Hindlimb muscle (tissue), 1 donor: ENCODE measurements around the gene GOLPH3L. TPM values are rescaled to one million over a fixed set of nuclear protein-coding genes. Genes with fewer than 3 reads are reported as not detected.
"Not testable (repeated sequence)": the region's sequence is repeated elsewhere in the genome, so short reads cannot be mapped to it uniquely, and the experiment has no call there.

ENCODE experiments used
- DNase-seq: peaks from one replicate; pipeline ENCODE4 v3.0.0-alpha.2; 2013
- polyA plus RNA-seq: library from polyadenylated mRNA; unstranded; fragments of 120-200 nt; gene quantifications from one replicate; pipeline ENCODE4 v1.2.1, GENCODE V29; 2013; ENCODE audit not compliant: insufficient read length

The GOLPH3L gene
- polyA plus RNA-seq, 1 donor = 19.7 TPM

GRCh38 chr1:150615346-150616201 is 81.4 kb downstream of the GOLPH3L start:
- no peak for DNase-seq

GRCh38 chr1:150613061-150613920 is 83.7 kb downstream of the GOLPH3L start:
- DNase-seq = peak; percentile 48

- no peak for DNase-seq
Observed at GRCh38 chr1:150612014-150612345, 85.0 kb downstream of the GOLPH3L start.

- DNase-seq = no peak
Observed at GRCh38 chr1:150610576-150610975, 86.4 kb downstream of the GOLPH3L start.

- DNase-seq = peak; percentile 58
Observed at GRCh38 chr1:150609732-150610131, 87.2 kb downstream of the GOLPH3L start.

- DNase-seq = no peak
Observed at GRCh38 chr1:150606463-150607142, 90.4 kb downstream of the GOLPH3L start.

- DNase-seq = not testable (repeated sequence)
Observed at GRCh38 chr1:150605451-150605731, 91.6 kb downstream of the GOLPH3L start.

- no peak for DNase-seq
Observed at GRCh38 chr1:150604226-150604588, 92.7 kb downstream of the GOLPH3L start.

GRCh38 chr1:150603711-150604110 is 93.2 kb downstream of the GOLPH3L start:
- DNase-seq = no peak

- DNase-seq = not testable (repeated sequence)
Observed at GRCh38 chr1:150602372-150602771, 94.6 kb downstream of the GOLPH3L start.

- no peak for DNase-seq
Observed at GRCh38 chr1:150601540-150601939, 95.4 kb downstream of the GOLPH3L start.

GRCh38 chr1:150598346-150598745 is 98.6 kb downstream of the GOLPH3L start:
- not testable (repeated sequence) for DNase-seq

GRCh38 chr1:150596976-150597375 is 100.0 kb downstream of the GOLPH3L start:
- DNase-seq = no peak

Other genes with a start within 250 kb of the GOLPH3L start
- 27.9 TPM for gene TARS2, start 209.7 kb downstream of the GOLPH3L start, polyA plus RNA-seq
- gene ECM1, start 189.0 kb downstream of the GOLPH3L start, polyA plus RNA-seq = 4.2 TPM
- 1.9 TPM for gene FALEC, start 181.4 kb downstream of the GOLPH3L start, polyA plus RNA-seq
- 65.4 TPM for gene ADAMTSL4, start 147.7 kb downstream of the GOLPH3L start, polyA plus RNA-seq
- 133 TPM for gene MCL1, start 117.5 kb downstream of the GOLPH3L start, polyA plus RNA-seq
- 97.4 TPM for gene ENSA, start 67.5 kb downstream of the GOLPH3L start, polyA plus RNA-seq
- not detected for gene HORMAD1, start 23.7 kb upstream of the GOLPH3L start, polyA plus RNA-seq
- gene CTSS, start 68.6 kb upstream of the GOLPH3L start, polyA plus RNA-seq = 19.2 TPM
- gene CTSK, start 111.1 kb upstream of the GOLPH3L start, polyA plus RNA-seq = 44.8 TPM
- 34.4 TPM for gene ARNT, start 179.4 kb upstream of the GOLPH3L start, polyA plus RNA-seq
- gene CTXND2, start 190.0 kb upstream of the GOLPH3L start, polyA plus RNA-seq = not detected
- 45.0 TPM for gene SETDB1, start 229.2 kb upstream of the GOLPH3L start, polyA plus RNA-seq